CD4-positive, alpha-beta memory T cell (primary cell): ENCODE measurements around the gene DDAH1. TPM values are rescaled to one million over a fixed set of nuclear protein-coding genes. Genes with fewer than 3 reads are reported as not detected.

ENCODE experiments used
- CTCF ChIA-PET: fragments of 350-600 bp; sonication (Branson Sonifier 250); formaldehyde crosslinking; loops from one replicate; lab custom pipeline; 2021; ENCODE audit warnings: inconsistent platforms; ENCODE audit not compliant: partially characterized antibody; lab: Charles Lee
- POLR2A ChIA-PET: fragments of 350-600 bp; sonication (Branson Sonifier 250); formaldehyde crosslinking; loops from one replicate; lab custom pipeline; 2021; ENCODE audit not compliant: partially characterized antibody; lab: Charles Lee
- DNase-seq, 5 donors: peaks; one replicate each; pipeline versions ENCODE4 v3.0.0 to v3.0.0-alpha.2; 2020 to 2022; ENCODE audit warnings: mixed read lengths in 1 of 5
- H3K27ac ChIP-seq: one replicate; pipeline ENCODE4 v1.7.0; 2013; ENCODE audit warnings: low read depth, low read length
- H3K27me3 ChIP-seq: 2 replicates; pipeline ENCODE4 v1.7.0; 2013; ENCODE audit warnings: mild to moderate bottlenecking, low read length, moderate library complexity; ENCODE audit not compliant: insufficient read depth
- H3K36me3 ChIP-seq: 2 replicates; pipeline ENCODE4 v1.7.0; 2013; ENCODE audit warnings: mild to moderate bottlenecking, low read length, moderate library complexity; ENCODE audit not compliant: insufficient read depth
- H3K4me1 ChIP-seq: 2 replicates; pipeline ENCODE4 v1.7.0; 2013; ENCODE audit warnings: mild to moderate bottlenecking, low read length, moderate library complexity; ENCODE audit not compliant: insufficient read depth
- H3K4me3 ChIP-seq, 2 donors: one replicate each; pipeline ENCODE4 v1.7.0; 2013; ENCODE audit warnings: low read length in 2 of 2, mild to moderate bottlenecking in 1 of 2
- H3K9me3 ChIP-seq, 2 donors: one replicate each; pipeline ENCODE4 v1.7.0; 2013; ENCODE audit warnings: low read length in 2 of 2, control low read depth in 1 of 2; ENCODE audit not compliant: control insufficient read depth in 1 of 2
- H3K27ac Mint-ChIP-seq, 7 donors: one replicate each; pipeline ENCODE4 v1.8.0; 2020 to 2021; ENCODE audit warnings: mixed read lengths in 7 of 7, mild to moderate bottlenecking in 6 of 7, inconsistent platforms in 3 of 7, moderate library complexity in 3 of 7
- H3K27me3 Mint-ChIP-seq, 2 donors: one replicate each; pipeline ENCODE4 v1.8.0; 2020 to 2021; ENCODE audit warnings: mixed read lengths in 2 of 2
- H3K36me3 Mint-ChIP-seq, 2 donors: one replicate each; pipeline ENCODE4 v1.8.0; 2020 to 2021; ENCODE audit warnings: mixed read lengths in 2 of 2, inconsistent platforms in 1 of 2, mild to moderate bottlenecking in 1 of 2
- H3K4me1 Mint-ChIP-seq, 4 donors: one replicate each; pipeline ENCODE4 v1.8.0; 2020 to 2021; ENCODE audit warnings: mixed read lengths in 4 of 4, mild to moderate bottlenecking in 1 of 4
- H3K4me3 Mint-ChIP-seq, 8 donors: one replicate each; pipeline ENCODE4 v1.8.0; 2020 to 2021; ENCODE audit warnings: mixed read lengths in 8 of 8, mild to moderate bottlenecking in 7 of 8, moderate library complexity in 6 of 8, inconsistent platforms in 3 of 8
- H3K9me3 Mint-ChIP-seq, 8 donors: one replicate each; pipeline ENCODE4 v1.8.0; 2020 to 2021; ENCODE audit warnings: mixed read lengths in 8 of 8, mild to moderate bottlenecking in 5 of 8, inconsistent platforms in 3 of 8, moderate library complexity in 1 of 8
- intact Hi-C: fragments of 100-400 bp; cut with micrococcal nuclease; formaldehyde crosslinking; loops from one replicate; pipeline ENCODE4 v1.15.1; 2023
- polyA plus RNA-seq, 2 donors: library from polyadenylated mRNA; unstranded; fragments of 300-500 nt; fragmentation: Illumina TruSeq; gene quantifications; one replicate each; pipeline ENCODE4 v1.2.3, GENCODE V29; 2021
- total RNA-seq, 2 experiments: library from RNA; stranded (reverse); gene quantifications; one replicate each; pipeline ENCODE4 v1.2.3, GENCODE V29; 2021

The DDAH1 gene
- total and polyA plus RNA-seq, 4 experiments from 2014 or later, result not detected

- no peaks in the 10 kb centered on the region for H3K4me1 Mint-ChIP-seq
- H3K27me3 ChIP-seq, result no peaks in the 10 kb centered on the region
- POLR2A ChIA-PET, result no interaction called here
- no peak overlapping the region for H3K27ac Mint-ChIP-seq
- H3K27ac ChIP-seq, result no peak overlapping the region
- no peak overlapping the region for H3K4me3 Mint-ChIP-seq
- H3K9me3 Mint-ChIP-seq, result no peaks in the 10 kb centered on the region
- H3K9me3 ChIP-seq, result no peaks in the 10 kb centered on the region
- intact Hi-C loops, result no loop called here
- H3K4me3 ChIP-seq, result no peak overlapping the region
- no peaks in the 10 kb centered on the region for H3K4me1 ChIP-seq
- DNase-seq, result no peak
- no peaks in the 10 kb centered on the region for H3K36me3 ChIP-seq
- H3K36me3 Mint-ChIP-seq, result no peaks in the 10 kb centered on the region
- CTCF ChIA-PET, result no interaction called here
- no peaks in the 10 kb centered on the region for H3K27me3 Mint-ChIP-seq
These were observed 57.9 kb downstream of the DDAH1 start for GRCh38 chr1:85406887-85407533.

GRCh38 chr1:85406081-85406480 lies 58.9 kb downstream of the DDAH1 start:
- no peak for DNase-seq
- Mint-ChIP-seq H3K27ac (no peak overlapping the region), H3K36me3 (no peaks in the 10 kb centered on the region), H3K9me3 (no peaks in the 10 kb centered on the region), H3K4me1 (no peaks in the 10 kb centered on the region), H3K27me3 (no peaks in the 10 kb centered on the region), H3K4me3 (no peak overlapping the region)
- Histone ChIP-seq H3K4me1 (no peaks in the 10 kb centered on the region), H3K27me3 (no peaks in the 10 kb centered on the region), H3K36me3 (no peaks in the 10 kb centered on the region), H3K9me3 (no peaks in the 10 kb centered on the region), H3K27ac (no peak overlapping the region), H3K4me3 (no peak overlapping the region)
- intact Hi-C loops, result no loop called here
- ChIA-PET POLR2A (no interaction called here), CTCF (no interaction called here)

DNA sequence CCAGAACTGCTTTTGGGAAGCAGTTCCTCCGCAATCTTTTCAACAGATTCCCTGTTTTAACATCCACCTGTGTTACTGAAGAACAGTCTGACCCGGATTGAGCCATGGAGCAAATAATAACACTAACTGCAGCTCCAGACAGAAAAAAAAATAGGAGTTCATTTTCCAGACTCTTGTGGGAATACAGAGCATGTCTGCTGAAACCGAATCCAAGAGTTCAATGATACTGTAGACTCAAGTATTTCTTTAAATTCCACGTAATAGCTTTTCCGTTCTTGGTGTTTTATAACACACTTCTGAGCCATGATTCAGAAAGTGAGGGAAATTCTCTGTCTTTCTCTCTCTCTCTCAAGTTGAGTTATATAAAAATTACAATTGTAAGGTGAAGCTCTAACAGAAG lies 60.6 kb downstream of the DDAH1 start:
- Histone ChIP-seq H3K27me3 (no peaks in the 10 kb centered on the region), H3K27ac (no peak overlapping the region), H3K36me3 (no peaks in the 10 kb centered on the region), H3K4me1 (no peaks in the 10 kb centered on the region), H3K4me3 (no peak overlapping the region), H3K9me3 (no peaks in the 10 kb centered on the region)
- Mint-ChIP-seq H3K36me3 (no peaks in the 10 kb centered on the region), H3K27ac (no peak overlapping the region), H3K9me3 (no peaks in the 10 kb centered on the region), H3K27me3 (no peaks in the 10 kb centered on the region), H3K4me3 (no peak overlapping the region), H3K4me1 (peaks cover 0 to 2% (median 0%) of the 10 kb centered on the region in 4 donors)
- no peak for DNase-seq
- intact Hi-C loops, result no loop called here
- ChIA-PET POLR2A (no interaction called here), CTCF (no interaction called here)

GRCh38 chr1:85398391-85399064 lies 66.4 kb downstream of the DDAH1 start:
- Histone ChIP-seq H3K27ac (no peak overlapping the region), H3K4me1 (no peaks in the 10 kb centered on the region), H3K4me3 (no peak overlapping the region), H3K9me3 (no peaks in the 10 kb centered on the region), H3K36me3 (no peaks in the 10 kb centered on the region), H3K27me3 (no peaks in the 10 kb centered on the region)
- H3K9me3 Mint-ChIP-seq, result no peaks in the 10 kb centered on the region
- POLR2A ChIA-PET, result no interaction called here
- H3K36me3 Mint-ChIP-seq, result no peaks in the 10 kb centered on the region
- DNase-seq, result no peak
- no peak overlapping the region for H3K27ac Mint-ChIP-seq
- H3K4me3 Mint-ChIP-seq, result no peak overlapping the region
- CTCF ChIA-PET, result no interaction called here
- intact Hi-C loops, result no loop called here
- peaks cover 0 to 2% (median 0%) of the 10 kb centered on the region in 4 donors for H3K4me1 Mint-ChIP-seq
- peaks cover 0 to 2% of the 10 kb centered on the region in 2 donors for H3K27me3 Mint-ChIP-seq

- H3K4me3 ChIP-seq, result no peak overlapping the region
- ChIA-PET POLR2A (no interaction called here), CTCF (interaction anchor here (2.3 kb wide), 1 partner anchor 12 kb away, joined by 4 read pairs; no protein-coding TSS in a partner anchor)
- H3K4me3 Mint-ChIP-seq, result no peak overlapping the region
- no peak overlapping the region for H3K27ac Mint-ChIP-seq
- no peaks in the 10 kb centered on the region for H3K27me3 ChIP-seq
- no peaks in the 10 kb centered on the region for H3K9me3 Mint-ChIP-seq
- intact Hi-C loops, result no loop called here
- no peaks in the 10 kb centered on the region for H3K4me1 ChIP-seq
- no peak overlapping the region for H3K27ac ChIP-seq
- DNase-seq, result no peak
- peaks cover 0 to 2% of the 10 kb centered on the region in 2 donors for H3K27me3 Mint-ChIP-seq
- H3K36me3 ChIP-seq, result no peaks in the 10 kb centered on the region
- H3K4me1 Mint-ChIP-seq, result peaks cover 0 to 2% (median 0%) of the 10 kb centered on the region in 4 donors
- H3K36me3 Mint-ChIP-seq, result no peaks in the 10 kb centered on the region
- H3K9me3 ChIP-seq, result no peaks in the 10 kb centered on the region
These were observed 67.4 kb downstream of the DDAH1 start for GRCh38 chr1:85397490-85398032.

GRCh38 chr1:85396194-85396593 lies 68.8 kb downstream of the DDAH1 start:
- no peaks in the 10 kb centered on the region for H3K36me3 Mint-ChIP-seq
- intact Hi-C loops, result no loop called here
- no peaks in the 10 kb centered on the region for H3K4me1 ChIP-seq
- H3K4me1 Mint-ChIP-seq, result peaks cover 0 to 2% (median 0%) of the 10 kb centered on the region in 4 donors
- CTCF ChIA-PET, result interaction anchor here (2.3 kb wide), 1 partner anchor 11 kb away, joined by 4 read pairs; no protein-coding TSS in a partner anchor
- no peaks in the 10 kb centered on the region for H3K9me3 Mint-ChIP-seq
- no peak overlapping the region for H3K27ac Mint-ChIP-seq
- H3K36me3 ChIP-seq, result no peaks in the 10 kb centered on the region
- no peak for DNase-seq
- H3K9me3 ChIP-seq, result no peaks in the 10 kb centered on the region
- H3K27ac ChIP-seq, result no peak overlapping the region
- no peaks in the 10 kb centered on the region for H3K27me3 ChIP-seq
- H3K4me3 Mint-ChIP-seq, result no peak overlapping the region
- POLR2A ChIA-PET, result no interaction called here
- peaks cover 0 to 2% of the 10 kb centered on the region in 2 donors for H3K27me3 Mint-ChIP-seq
- no peak overlapping the region for H3K4me3 ChIP-seq

- no peaks in the 10 kb centered on the region for H3K27me3 ChIP-seq
- Mint-ChIP-seq H3K9me3 (no peaks in the 10 kb centered on the region), H3K27ac (no peak overlapping the region), H3K27me3 (peaks cover 3 to 5% of the 10 kb centered on the region in 2 donors), H3K36me3 (no peaks in the 10 kb centered on the region), H3K4me3 (no peak overlapping the region), H3K4me1 (no peaks in the 10 kb centered on the region)
- no peak for DNase-seq
- no peak overlapping the region for H3K27ac ChIP-seq
- no peaks in the 10 kb centered on the region for H3K36me3 ChIP-seq
- H3K4me3 ChIP-seq, result no peak overlapping the region
- ChIA-PET CTCF (interaction anchor here (1.0 kb wide), 2 partner anchors 9 to 22 kb away, joined by 3 read pairs; no protein-coding TSS in a partner anchor), POLR2A (no interaction called here)
- intact Hi-C loops, result no loop called here
- no peaks in the 10 kb centered on the region for H3K9me3 ChIP-seq
- no peaks in the 10 kb centered on the region for H3K4me1 ChIP-seq
These were observed 70.8 kb downstream of the DDAH1 start for GRCh38 chr1:85394130-85394529.
